Naive thymus-derived CD8-positive, alpha-beta T cell (primary cell): ENCODE measurements around the gene PSPN. TPM values are rescaled to one million over a fixed set of nuclear protein-coding genes. Genes with fewer than 3 reads are reported as not detected.
A peak's percentile ranks its signal among the peaks of the same experiment; 100 is the strongest.

Source experiments
- ATAC-seq, 2 donors: fragments of 150-1000 bp; cut with Tn5 transposase in 1 of 2; sonication (Bioruptor Pico), chemical (Tn5 transposase) in 1 of 2; 1 replicate in 1 of 2; 2 replicates in 1 of 2; pipeline ENCODE4 v1.10.0; 2021; ENCODE audit warnings: mild to moderate bottlenecking in 2 of 2, moderate library complexity in 2 of 2
- POLR2A ChIA-PET: fragments of 350-600 bp; sonication (Branson Sonifier 250); formaldehyde crosslinking; loops from one replicate; lab custom pipeline; 2021; ENCODE audit warnings: antibody characterized with exemption; lab: Charles Lee
- DNase-seq, 10 donors: peaks; one replicate each; pipeline versions ENCODE4 v3.0.0 to v3.0.0-alpha.2; 2020 to 2022
- H3K27ac Mint-ChIP-seq, 10 donors: one replicate each; pipeline ENCODE4 v1.8.0; 2020 to 2022; ENCODE audit warnings: mild to moderate bottlenecking in 10 of 10, mixed read lengths in 10 of 10, moderate library complexity in 4 of 10, inconsistent platforms in 1 of 10
- H3K27me3 Mint-ChIP-seq, 5 donors: one replicate each; pipeline ENCODE4 v1.8.0; 2021 to 2022; ENCODE audit warnings: mixed read lengths in 5 of 5
- H3K36me3 Mint-ChIP-seq, 3 donors: one replicate each; pipeline ENCODE4 v1.8.0; 2020 to 2022; ENCODE audit warnings: mixed read lengths in 3 of 3, mild to moderate bottlenecking in 2 of 3, inconsistent platforms in 1 of 3
- H3K4me1 Mint-ChIP-seq, 4 donors: one replicate each; pipeline ENCODE4 v1.8.0; 2021 to 2022; ENCODE audit warnings: mixed read lengths in 4 of 4
- H3K4me3 Mint-ChIP-seq, 10 donors: one replicate each; pipeline ENCODE4 v1.8.0; 2020 to 2022; ENCODE audit warnings: mild to moderate bottlenecking in 10 of 10, mixed read lengths in 10 of 10, moderate library complexity in 6 of 10, inconsistent platforms in 1 of 10
- H3K9me3 Mint-ChIP-seq, 9 donors: one replicate each; pipeline ENCODE4 v1.8.0; 2020 to 2022; ENCODE audit warnings: mixed read lengths in 9 of 9, mild to moderate bottlenecking in 3 of 9, inconsistent platforms in 1 of 9, moderate library complexity in 1 of 9
- polyA plus RNA-seq, 3 donors: library from polyadenylated mRNA; unstranded; fragments of 300-500 nt; fragmentation: Illumina TruSeq; gene quantifications; one replicate each; pipeline ENCODE4 v1.2.3, GENCODE V29; 2021
- total RNA-seq, 8 experiments: library from RNA in 2 of 8; stranded (reverse) in 2 of 8; gene quantifications; one replicate each; pipeline ENCODE4 v1.2.3 and lab custom pipeline; 2021 to 2026

Gene PSPN
- total and polyA plus RNA-seq, 5 experiments from 2014 or later = 0.50 to 3.7 (median 1.2) TPM

GRCh38 chr19:6394831-6395230 is 19.1 kb upstream of the PSPN start:
- no peak for DNase-seq
- ATAC-seq = no peak
- Mint-ChIP-seq H3K4me3 (peak overlapping the region; percentile 45 to 90 (median 65)), H3K9me3 (no peaks in the 10 kb centered on the region), H3K36me3 (peaks cover 0 to 16% (median 0%) of the 10 kb centered on the region in 3 donors), H3K4me1 (peaks cover 19 to 34% (median 28%) of the 10 kb centered on the region in 4 donors), H3K27me3 (no peaks in the 10 kb centered on the region), H3K27ac (peak overlapping the region in 8 of 10 donors; percentile 60 to 99 (median 84))
- POLR2A ChIA-PET = interaction anchor here (0.7 to 3.3 kb wide), 3 partner anchors 33 to 1386 kb away, joined by 3 to 21 read pairs (median 5); partner anchors contain the start of gene CLPP

GRCh38 chr19:6393983-6394412 is 18.3 kb upstream of the PSPN start:
- Mint-ChIP-seq H3K9me3 (no peaks in the 10 kb centered on the region), H3K4me1 (peaks cover 19 to 35% (median 28%) of the 10 kb centered on the region in 4 donors), H3K27ac (peak overlapping the region; percentile 89 to 99 (median 99)), H3K27me3 (no peaks in the 10 kb centered on the region), H3K36me3 (peaks cover 0 to 21% (median 3%) of the 10 kb centered on the region in 3 donors), H3K4me3 (peak overlapping the region; percentile 85 to 96 (median 94))
- DNase-seq (peak in 3 of 10 donors; percentile 58 to 88 (median 70)), ATAC-seq (no peak)
- POLR2A ChIA-PET = interaction anchor here (0.7 to 3.3 kb wide), 5 partner anchors 22 to 1387 kb away, joined by 3 to 21 read pairs (median 10); partner anchors contain the start of genes ALKBH7, CLPP and KHSRP

GRCh38 chr19:6393074-6393982 is 17.6 kb upstream of the PSPN start, which contains the start of gene GTF2F1:
Gene GTF2F1 (minus strand): TSS chr19:6393164. CDS start chr19:6392995, 169 bp downstream.
- H3K4me1 Mint-ChIP-seq = peaks cover 19 to 36% (median 28%) of the 10 kb centered on the region in 4 donors
- DNase-seq (peak; percentile 89 to 99 (median 97)), ATAC-seq (peak; percentile 79 to 82)
- peak within 1 kb of the TSS; percentile 89 to 99 (median 99) for H3K27ac Mint-ChIP-seq
- H3K9me3 Mint-ChIP-seq = no peaks in the 10 kb centered on the region
- POLR2A ChIA-PET = interaction anchor here (1.0 to 3.3 kb wide), 5 partner anchors 20 to 131 kb away, joined by 4 to 21 read pairs (median 10); partner anchors contain the start of genes ALKBH7, CLPP and KHSRP
- H3K4me3 Mint-ChIP-seq = peak within 1 kb of the TSS; percentile 85 to 96 (median 94)
- H3K27me3 Mint-ChIP-seq = no peaks in the 10 kb centered on the region
- peaks cover 0 to 27% (median 4%) of the 10 kb centered on the region in 3 donors for H3K36me3 Mint-ChIP-seq

- ATAC-seq = no peak
- POLR2A ChIA-PET = interaction anchor here (0.6 to 3.3 kb wide), 5 partner anchors 19 to 55 kb away, joined by 3 to 21 read pairs (median 10); partner anchors contain the start of genes ALKBH7, CLPP and KHSRP
- peak in 1 of 10 donors; percentile 10 for DNase-seq
Observed at GRCh38 chr19:6392221-6393073, 16.7 kb upstream of the PSPN start.

GRCh38 chr19:6387372-6387771 is 11.6 kb upstream of the PSPN start:
- Mint-ChIP-seq H3K4me1 (peaks cover 10 to 22% (median 14%) of the 10 kb centered on the region in 4 donors), H3K4me3 (no peak overlapping the region), H3K36me3 (peaks cover 0 to 80% (median 11%) of the 10 kb centered on the region in 3 donors)

More at GRCh38 chr19:6392221-6393073, 16.7 kb upstream of the PSPN start:
- peaks cover 19 to 39% (median 28%) of the 10 kb centered on the region in 4 donors for H3K4me1 Mint-ChIP-seq
- peaks cover 0 to 35% (median 6%) of the 10 kb centered on the region in 3 donors for H3K36me3 Mint-ChIP-seq
- H3K27me3 Mint-ChIP-seq = no peaks in the 10 kb centered on the region
- peak overlapping the region; percentile 89 to 99 (median 99) for H3K27ac Mint-ChIP-seq
- peak overlapping the region; percentile 85 to 96 (median 94) for H3K4me3 Mint-ChIP-seq
- H3K9me3 Mint-ChIP-seq = no peaks in the 10 kb centered on the region

GRCh38 chr19:6384381-6384780 is 8.6 kb upstream of the PSPN start:
- POLR2A ChIA-PET = no interaction called here
- Mint-ChIP-seq H3K27me3 (no peaks in the 10 kb centered on the region), H3K4me1 (peaks cover 0 to 6% (median 0%) of the 10 kb centered on the region in 4 donors), H3K36me3 (peaks cover 0 to 90% (median 22%) of the 10 kb centered on the region in 3 donors), H3K9me3 (no peaks in the 10 kb centered on the region), H3K4me3 (no peak overlapping the region), H3K27ac (peak overlapping the region in 1 of 10 donors; percentile 25)
- ATAC-seq = no peak
- DNase-seq = no peak

More at GRCh38 chr19:6387372-6387771, 11.6 kb upstream of the PSPN start:
- Mint-ChIP-seq H3K27ac (peak overlapping the region in 1 of 10 donors; percentile 67), H3K27me3 (no peaks in the 10 kb centered on the region), H3K9me3 (no peaks in the 10 kb centered on the region)
- no peak for ATAC-seq
- DNase-seq = no peak
- POLR2A ChIA-PET = no interaction called here

- ATAC-seq (no peak), DNase-seq (no peak)
- H3K4me1 Mint-ChIP-seq = peaks cover 0 to 4% (median 1%) of the 10 kb centered on the region in 4 donors
- POLR2A ChIA-PET = no interaction called here
- H3K9me3 Mint-ChIP-seq = no peaks in the 10 kb centered on the region
- H3K36me3 Mint-ChIP-seq = peaks cover 0 to 91% (median 22%) of the 10 kb centered on the region in 3 donors
- peak overlapping the region in 3 of 10 donors; percentile 11 to 75 (median 40) for H3K27ac Mint-ChIP-seq
- no peak overlapping the region for H3K4me3 Mint-ChIP-seq
- H3K27me3 Mint-ChIP-seq = no peaks in the 10 kb centered on the region
Observed at GRCh38 chr19:6383188-6383587, 7.5 kb upstream of the PSPN start.

- ATAC-seq (no peak), DNase-seq (no peak)
- H3K27ac Mint-ChIP-seq = no peak overlapping the region
Observed at GRCh38 chr19:6381030-6381750, 5.5 kb upstream of the PSPN start.

GRCh38 chr19:6379744-6380143 is 4.0 kb upstream of the PSPN start:
- H3K36me3 Mint-ChIP-seq = peaks cover 0 to 63% (median 19%) of the 10 kb centered on the region in 3 donors
- H3K4me1 Mint-ChIP-seq = peaks cover 0 to 2% (median 1%) of the 10 kb centered on the region in 4 donors
- DNase-seq (no peak), ATAC-seq (no peak)
- H3K27me3 Mint-ChIP-seq = no peaks in the 10 kb centered on the region
- H3K4me3 Mint-ChIP-seq = no peak overlapping the region
- peak overlapping the region in 1 of 10 donors; percentile 60 for H3K27ac Mint-ChIP-seq
- POLR2A ChIA-PET = interaction anchor here (0.7 kb wide), 1 partner anchor 14 kb away, joined by 4 read pairs; no protein-coding TSS in a partner anchor
- H3K9me3 Mint-ChIP-seq = no peaks in the 10 kb centered on the region

More at GRCh38 chr19:6381030-6381750, 5.5 kb upstream of the PSPN start:
- H3K9me3 Mint-ChIP-seq = no peaks in the 10 kb centered on the region
- peaks cover 0 to 2% (median 1%) of the 10 kb centered on the region in 4 donors for H3K4me1 Mint-ChIP-seq
- H3K4me3 Mint-ChIP-seq = no peak overlapping the region
- H3K27me3 Mint-ChIP-seq = no peaks in the 10 kb centered on the region
- POLR2A ChIA-PET = no interaction called here
- H3K36me3 Mint-ChIP-seq = peaks cover 0 to 75% (median 19%) of the 10 kb centered on the region in 3 donors

- DNase-seq = no peak
- peaks cover 4 to 9% (median 6%) of the 10 kb centered on the region in 4 donors for H3K4me1 Mint-ChIP-seq
- ATAC-seq = no peak
- H3K27me3 Mint-ChIP-seq = no peaks in the 10 kb centered on the region
- no peak overlapping the region for H3K4me3 Mint-ChIP-seq
- H3K36me3 Mint-ChIP-seq = peaks cover 0 to 55% (median 19%) of the 10 kb centered on the region in 3 donors
- POLR2A ChIA-PET = interaction anchor here (1.0 kb wide), 1 partner anchor 48 kb away, joined by 3 read pairs; no protein-coding TSS in a partner anchor
- peak overlapping the region in 1 of 10 donors; percentile 19 for H3K27ac Mint-ChIP-seq
- H3K9me3 Mint-ChIP-seq = no peaks in the 10 kb centered on the region
Observed at GRCh38 chr19:6378486-6378885, 2.8 kb upstream of the PSPN start.

GRCh38 chr19:6378041-6378440 is 2.3 kb upstream of the PSPN start:
- ATAC-seq = no peak

More at GRCh38 chr19:6378041-6378440, 2.3 kb upstream of the PSPN start:
- Mint-ChIP-seq H3K9me3 (no peaks in the 10 kb centered on the region), H3K27ac (peak overlapping the region in 1 of 10 donors; percentile 27), H3K4me1 (peaks cover 4 to 10% (median 8%) of the 10 kb centered on the region in 4 donors), H3K36me3 (peaks cover 0 to 51% (median 19%) of the 10 kb centered on the region in 3 donors), H3K4me3 (no peak overlapping the region), H3K27me3 (no peaks in the 10 kb centered on the region)
- no peak for DNase-seq
- POLR2A ChIA-PET = interaction anchor here (1.0 kb wide), 1 partner anchor 48 kb away, joined by 3 read pairs; no protein-coding TSS in a partner anchor
